ENCODE measurements around the gene UBA1.

UBA1 gene

DNA sequence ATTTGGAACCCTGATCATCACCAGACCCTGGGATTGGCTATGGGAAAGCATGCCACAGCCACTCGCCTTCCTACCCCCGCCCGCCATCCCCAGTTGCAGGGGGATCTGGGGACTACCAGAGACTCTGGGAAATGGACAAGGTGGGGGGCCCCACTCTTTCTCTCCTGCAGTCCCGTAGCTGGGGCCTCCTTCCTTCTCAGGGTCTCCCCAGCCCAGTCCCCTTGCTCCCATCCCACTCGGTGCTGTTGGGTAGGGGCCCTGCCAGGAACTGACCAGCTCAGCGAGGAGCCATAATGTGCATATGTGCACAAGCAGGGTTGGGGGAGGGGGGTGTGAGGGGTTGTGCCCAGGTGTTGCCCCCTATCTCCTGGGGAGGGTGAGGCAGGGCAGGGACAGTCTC, 35.8 kb downstream of the UBA1 start:
- TF ChIP-seq, protein P1, sequence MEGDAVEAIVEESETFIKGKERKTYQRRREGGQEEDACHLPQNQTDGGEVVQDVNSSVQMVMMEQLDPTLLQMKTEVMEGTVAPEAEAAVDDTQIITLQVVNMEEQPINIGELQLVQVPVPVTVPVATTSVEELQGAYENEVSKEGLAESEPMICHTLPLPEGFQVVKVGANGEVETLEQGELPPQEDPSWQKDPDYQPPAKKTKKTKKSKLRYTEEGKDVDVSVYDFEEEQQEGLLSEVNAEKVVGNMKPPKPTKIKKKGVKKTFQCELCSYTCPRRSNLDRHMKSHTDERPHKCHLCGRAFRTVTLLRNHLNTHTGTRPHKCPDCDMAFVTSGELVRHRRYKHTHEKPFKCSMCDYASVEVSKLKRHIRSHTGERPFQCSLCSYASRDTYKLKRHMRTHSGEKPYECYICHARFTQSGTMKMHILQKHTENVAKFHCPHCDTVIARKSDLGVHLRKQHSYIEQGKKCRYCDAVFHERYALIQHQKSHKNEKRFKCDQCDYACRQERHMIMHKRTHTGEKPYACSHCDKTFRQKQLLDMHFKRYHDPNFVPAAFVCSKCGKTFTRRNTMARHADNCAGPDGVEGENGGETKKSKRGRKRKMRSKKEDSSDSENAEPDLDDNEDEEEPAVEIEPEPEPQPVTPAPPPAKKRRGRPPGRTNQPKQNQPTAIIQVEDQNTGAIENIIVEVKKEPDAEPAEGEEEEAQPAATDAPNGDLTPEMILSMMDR (conservative IDR thresholded peaks at IDR 0.05; ENCODE audit: low read length) = no peak
- TF ChIP-seq EZH2phosphoT487 (IDR thresholded peaks at IDR 0.05; ENCODE audit: borderline replicate concordance) = no peak
- Histone ChIP-seq H3F3A (ENCODE audit: low read depth) (no peaks in the 10 kb centered on the region), H3K9me3 (ENCODE audit: insufficient read depth, low read depth, low read length) (no peaks in the 10 kb centered on the region), H2AFZ (ENCODE audit: low read length) (no peak overlapping the region), H3K9me2 (replicated peaks; ENCODE audit: low read depth, low read length) (no peaks in the 10 kb centered on the region), H3K4me2 (ENCODE audit: low read depth, low read length, poor library complexity, severe bottlenecking) (no peak overlapping the region), H4K20me1 (ENCODE audit: insufficient read depth, low read length, poor library complexity, severe bottlenecking) (peaks cover 8% of the 10 kb centered on the region), H3K4me1 (ENCODE audit: insufficient read depth, low read length, poor library complexity, severe bottlenecking) (peaks cover 7% of the 10 kb centered on the region), H3K4me3 (ENCODE audit: low read length, poor library complexity, severe bottlenecking) (no peak overlapping the region), H3K79me2 (ENCODE audit: insufficient read depth, low read length) (peaks cover 18% of the 10 kb centered on the region), H3K9ac (ENCODE audit: low read depth, low read length, poor library complexity, severe bottlenecking) (no peak overlapping the region), H3K36me3 (ENCODE audit: insufficient read depth, low read length) (peaks cover 41% of the 10 kb centered on the region; the same call in 1 of the 2 replicates), H3K27me3 (ENCODE audit: insufficient read depth, low read length, poor library complexity, severe bottlenecking) (no peaks in the 10 kb centered on the region)

DNA sequence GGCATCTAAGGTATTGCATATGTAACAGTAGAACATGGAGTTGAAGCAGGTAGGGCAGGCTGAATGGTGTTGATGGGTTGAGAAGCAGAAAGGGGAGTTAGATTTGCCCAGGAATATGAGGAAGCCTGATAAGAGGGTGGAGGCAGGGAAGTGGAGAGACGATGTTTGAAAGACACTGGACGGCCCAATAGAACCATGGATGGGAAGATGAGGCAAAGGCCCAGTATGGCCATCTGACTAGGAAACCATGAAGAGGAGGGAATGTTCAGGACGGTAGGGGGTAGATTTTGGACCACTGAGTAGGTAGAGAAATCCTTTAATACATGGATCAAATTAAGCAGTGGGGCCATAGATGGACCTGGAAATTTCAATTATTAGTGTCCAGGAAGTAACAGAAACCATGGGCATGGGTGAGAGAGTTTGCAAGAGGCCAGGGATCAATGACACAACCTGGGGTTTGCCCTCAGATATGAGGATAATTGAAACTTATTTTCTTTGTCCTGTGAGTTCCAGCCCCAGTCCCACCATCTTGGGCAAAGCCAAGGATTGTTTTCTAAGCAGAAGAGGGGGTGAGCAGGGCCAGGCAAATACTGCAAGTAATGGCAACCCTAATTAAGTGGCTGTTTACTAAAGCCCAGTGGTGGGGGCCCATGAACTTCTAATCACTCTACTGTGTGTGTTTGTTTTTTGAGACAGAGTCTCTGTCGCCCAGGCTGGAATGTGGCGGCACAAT, 36.7 kb downstream of the UBA1 start:
- Histone ChIP-seq H3K4me1 (ENCODE audit: insufficient read depth, low read length, poor library complexity, severe bottlenecking) (peaks cover 8% of the 10 kb centered on the region), H3K4me2 (ENCODE audit: low read depth, low read length, poor library complexity, severe bottlenecking) (no peak overlapping the region), H3K4me3 (ENCODE audit: low read length, poor library complexity, severe bottlenecking) (no peak overlapping the region), H3K79me2 (ENCODE audit: insufficient read depth, low read length) (peaks cover 26% of the 10 kb centered on the region), H3F3A (ENCODE audit: low read depth) (no peaks in the 10 kb centered on the region), H3K9me2 (replicated peaks; ENCODE audit: low read depth, low read length) (no peaks in the 10 kb centered on the region), H4K20me1 (ENCODE audit: insufficient read depth, low read length, poor library complexity, severe bottlenecking) (peaks cover 15% of the 10 kb centered on the region), H3K36me3 (ENCODE audit: insufficient read depth, low read length) (peaks cover 32% of the 10 kb centered on the region; the same call in 1 of the 2 replicates), H3K9ac (ENCODE audit: low read depth, low read length, poor library complexity, severe bottlenecking) (no peak overlapping the region), H3K27me3 (ENCODE audit: insufficient read depth, low read length, poor library complexity, severe bottlenecking) (no peaks in the 10 kb centered on the region), H2AFZ (ENCODE audit: low read length) (no peak overlapping the region), H3K9me3 (ENCODE audit: insufficient read depth, low read depth, low read length) (no peaks in the 10 kb centered on the region)
- TF ChIP-seq EZH2phosphoT487 (IDR thresholded peaks at IDR 0.05; ENCODE audit: borderline replicate concordance) = no peak
- TF ChIP-seq, protein P1 (conservative IDR thresholded peaks at IDR 0.05; ENCODE audit: low read length) = no peak

DNA sequence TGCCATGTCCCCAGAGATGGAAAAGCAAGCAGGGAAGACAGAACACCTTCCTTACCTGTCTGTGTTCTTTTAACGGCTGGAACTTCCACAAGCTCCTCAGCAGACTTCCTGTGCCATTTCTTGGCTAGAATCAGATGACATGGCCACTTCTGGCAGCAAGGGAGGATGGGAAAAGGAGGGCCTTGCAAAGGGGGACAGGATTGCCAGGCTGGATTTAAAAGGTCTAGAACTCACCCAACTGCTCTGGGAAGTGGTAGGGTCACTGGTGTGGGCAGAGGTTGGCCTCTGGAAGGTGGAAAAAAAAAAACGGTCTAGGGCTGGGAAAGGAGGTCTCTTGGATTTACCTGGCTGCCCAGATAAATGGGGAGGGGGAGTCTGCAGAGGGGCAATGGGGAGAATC, 37.5 kb downstream of the UBA1 start:
- Histone ChIP-seq H3K4me2 (ENCODE audit: low read depth, low read length, poor library complexity, severe bottlenecking) (no peak overlapping the region), H3K9me3 (ENCODE audit: insufficient read depth, low read depth, low read length) (no peaks in the 10 kb centered on the region), H3K4me3 (ENCODE audit: low read length, poor library complexity, severe bottlenecking) (no peak overlapping the region), H3K9me2 (replicated peaks; ENCODE audit: low read depth, low read length) (no peaks in the 10 kb centered on the region), H2AFZ (ENCODE audit: low read length) (no peak overlapping the region), H3K9ac (ENCODE audit: low read depth, low read length, poor library complexity, severe bottlenecking) (no peak overlapping the region), H3K36me3 (ENCODE audit: insufficient read depth, low read length) (peaks cover 23% of the 10 kb centered on the region; the same call in 1 of the 2 replicates), H3K4me1 (ENCODE audit: insufficient read depth, low read length, poor library complexity, severe bottlenecking) (peaks cover 15% of the 10 kb centered on the region), H3K27me3 (ENCODE audit: insufficient read depth, low read length, poor library complexity, severe bottlenecking) (no peaks in the 10 kb centered on the region), H4K20me1 (ENCODE audit: insufficient read depth, low read length, poor library complexity, severe bottlenecking) (peaks cover 24% of the 10 kb centered on the region), H3K79me2 (ENCODE audit: insufficient read depth, low read length) (peaks cover 35% of the 10 kb centered on the region), H3F3A (ENCODE audit: low read depth) (no peaks in the 10 kb centered on the region)
- TF ChIP-seq, protein P1 (conservative IDR thresholded peaks at IDR 0.05; ENCODE audit: low read length) = no peak
- no peak for TF ChIP-seq EZH2phosphoT487 (IDR thresholded peaks at IDR 0.05; ENCODE audit: borderline replicate concordance)
